OCI-LY3 (cell line): ENCODE measurements around the gene RNASE12.

Experiments
- H2AFZ ChIP-seq: fragments of 200-600, 300-600 bp; shearing (Covaris generic); 2 replicates; pipeline ENCODE4 v1.6.0; 2014; ENCODE audit warnings: antibody characterized with exemption, low read depth, low read length
- H3K27ac ChIP-seq: fragments of 200-600, 300-600 bp; sonication (generic); 2 replicates; pipeline ENCODE4 v1.5.1; 2014; ENCODE audit warnings: mild to moderate bottlenecking, low read length, moderate library complexity, mixed read lengths
- H3K27me3 ChIP-seq: fragments of 200-600, 300-600 bp; sonication (generic); 2 replicates; pipeline ENCODE4 v1.6.1; 2014; ENCODE audit warnings: low read depth, low read length, mixed read lengths
- H3K36me3 ChIP-seq: fragments of 200-600, 300-600 bp; sonication (generic); replicated peaks from 2 replicates; pipeline ENCODE3; 2014; ENCODE audit warnings: low read depth, low read length, mixed read lengths
- H3K4me1 ChIP-seq: fragments of 300-600, 200-600 bp; sonication (generic); 2 replicates; pipeline ENCODE4 v1.6.1; 2014; ENCODE audit warnings: low read length, mixed read lengths
- H3K4me2 ChIP-seq: fragments of 200-600, 300-600 bp; sonication (generic); 2 replicates; pipeline ENCODE4 v1.6.1; 2014; ENCODE audit warnings: low read length, mixed read lengths
- H3K4me3 ChIP-seq: fragments of 300-600, 200-600 bp; sonication (generic); 2 replicates; pipeline ENCODE4 v1.5.1; 2014; ENCODE audit warnings: antibody characterized with exemption, mild to moderate bottlenecking, low read length, moderate library complexity
- H3K79me2 ChIP-seq: fragments of 300-600, 200-600 bp; shearing (Covaris generic); 2 replicates; pipeline ENCODE4 v1.6.1; 2014; ENCODE audit warnings: mild to moderate bottlenecking, low read length, mixed read lengths
- H3K9ac ChIP-seq: fragments of 300-600, 200-600 bp; shearing (Covaris generic); 2 replicates; pipeline ENCODE4 v1.6.0; 2014; ENCODE audit warnings: mild to moderate bottlenecking, low read length, moderate library complexity
- H3K9me3 ChIP-seq: fragments of 200-600, 300-600 bp; shearing (Covaris generic); 2 replicates; pipeline ENCODE4 v1.6.1; 2014; ENCODE audit warnings: low read length, mixed read lengths; ENCODE audit not compliant: insufficient read depth
- H4K20me1 ChIP-seq: fragments of 200-600, 300-600 bp; sonication (generic); 2 replicates; pipeline ENCODE4 v1.6.1; 2016; ENCODE audit warnings: low read length, mixed read lengths; ENCODE audit not compliant: insufficient read depth
- CTCF ChIP-seq: fragments of 200-600, 300-600 bp; sonication (generic); IDR thresholded peaks from 2 replicates; pipeline ENCODE4 v1.5.1; 2014; ENCODE audit warnings: antibody characterized with exemption, low read length, low read depth
- EZH2phosphoT487 ChIP-seq: fragments of 200-600 bp; shearing (Covaris generic); IDR thresholded peaks from 2 replicates; pipeline ENCODE4 v1.6.1; 2018; ENCODE audit warnings: antibody characterized with exemption, mixed run types, low read depth

The RNASE12 gene

GRCh38 chr14:20548414-20549158 is 42.6 kb downstream of the RNASE12 start:
- Histone ChIP-seq H3K36me3 (no peaks in the 10 kb centered on the region), H3K4me1 (no peaks in the 10 kb centered on the region), H3K79me2 (no peaks in the 10 kb centered on the region), H3K9ac (no peak overlapping the region), H3K27me3 (peaks cover 5% of the 10 kb centered on the region; the same call in 1 of the 2 replicates), H4K20me1 (no peaks in the 10 kb centered on the region), H3K4me3 (no peak overlapping the region), H3K27ac (no peak overlapping the region), H3K4me2 (no peak overlapping the region), H2AFZ (no peak overlapping the region), H3K9me3 (no peaks in the 10 kb centered on the region)
- TF ChIP-seq CTCF (no peak), EZH2phosphoT487 (no peak)

GRCh38 chr14:20546877-20547276 is 44.3 kb downstream of the RNASE12 start:
- Histone ChIP-seq H3K27ac (no peak overlapping the region), H3K36me3 (no peaks in the 10 kb centered on the region), H3K9ac (no peak overlapping the region), H3K4me3 (no peak overlapping the region), H4K20me1 (no peaks in the 10 kb centered on the region), H3K4me2 (no peak overlapping the region), H2AFZ (no peak overlapping the region), H3K4me1 (no peaks in the 10 kb centered on the region), H3K27me3 (peaks cover 5% of the 10 kb centered on the region; the same call in 1 of the 2 replicates), H3K79me2 (no peaks in the 10 kb centered on the region), H3K9me3 (no peaks in the 10 kb centered on the region)
- TF ChIP-seq EZH2phosphoT487 (no peak), CTCF (no peak)
